Right hindlimb (tissue), 1 donor: ENCODE results near the gene TRAM2.

Experiments
- DNase-seq: peaks from one replicate; pipeline ENCODE4 v3.0.0-alpha.2; 2018

Gene TRAM2

DNA sequence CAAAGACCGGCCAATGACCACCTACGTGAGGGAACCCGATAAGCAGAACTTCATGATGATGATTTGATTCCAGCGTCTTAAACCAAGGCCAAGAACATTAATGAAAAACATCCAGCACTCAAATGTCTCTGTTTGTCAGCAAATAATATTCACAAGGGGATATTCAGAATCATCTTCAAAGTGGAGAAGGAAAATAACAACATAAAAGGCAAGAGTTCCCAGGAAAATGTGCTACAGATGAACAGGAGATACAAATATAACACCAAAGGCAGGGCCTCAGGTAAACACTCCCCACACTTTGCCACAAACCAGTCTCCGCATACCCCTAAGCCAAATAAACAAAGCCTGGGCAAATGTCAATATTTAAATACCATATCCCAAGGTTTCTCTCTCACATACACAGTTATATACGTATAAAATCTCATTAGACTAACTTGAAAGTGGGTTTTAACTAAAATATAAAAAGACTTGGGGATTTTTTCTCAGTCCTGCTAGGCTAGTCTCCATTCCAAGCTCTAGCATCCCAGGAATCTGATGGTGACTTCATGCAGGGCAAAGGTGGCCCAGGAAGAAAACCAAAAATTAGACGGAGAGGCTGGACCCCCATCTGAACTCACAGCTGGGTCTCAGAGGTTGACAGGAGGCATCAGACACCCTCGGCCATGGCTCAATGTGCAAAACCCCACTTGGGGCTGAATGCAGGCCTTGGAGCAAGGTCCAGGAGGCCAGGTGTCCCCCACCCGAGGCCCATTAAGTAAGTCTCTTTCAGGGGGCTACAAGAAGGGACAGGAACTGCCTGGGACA, 32.1 kb downstream of the TRAM2 start:
- no peak for DNase-seq

DNA sequence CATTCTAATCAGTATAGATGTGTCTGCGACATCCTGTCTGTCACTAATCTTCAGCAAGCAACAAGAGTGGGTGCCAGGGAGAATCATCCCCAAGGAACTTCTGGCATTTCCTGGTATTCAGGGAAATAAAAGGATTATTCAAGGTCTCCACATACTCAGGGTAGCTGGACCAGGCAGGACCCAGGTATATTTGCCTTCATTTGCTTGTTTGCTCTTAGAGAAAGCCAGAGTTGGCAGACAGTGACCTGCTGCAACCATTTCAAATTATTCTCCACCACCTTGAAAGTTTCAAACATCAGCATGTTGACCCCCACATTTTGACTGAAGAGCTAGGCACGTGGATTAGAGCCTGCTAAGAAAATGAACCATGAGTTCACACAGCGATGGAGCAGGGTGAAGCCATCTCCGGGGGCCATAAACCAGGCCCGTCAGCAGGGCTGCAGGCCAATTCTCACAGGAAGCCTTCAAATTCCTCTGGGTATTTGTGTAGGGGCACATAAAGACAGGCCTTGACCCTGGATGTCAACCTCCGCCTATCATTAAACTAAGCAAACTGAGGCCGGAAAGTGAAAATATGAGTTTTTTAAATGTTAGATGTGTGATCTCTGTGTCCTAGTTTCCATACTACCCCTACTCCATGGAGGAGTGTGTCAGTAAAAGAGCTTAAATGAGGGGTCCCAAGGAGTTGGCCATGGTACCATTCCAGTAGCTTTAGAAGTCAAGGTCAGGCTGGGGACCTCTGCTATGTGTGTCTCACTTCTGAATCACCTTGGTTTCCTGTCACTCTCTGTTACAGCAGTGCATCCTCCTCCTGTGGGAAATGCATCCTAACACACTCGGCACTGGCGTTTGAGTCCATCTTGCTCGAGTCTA, 32.9 kb downstream of the TRAM2 start:
- DNase-seq: no peak

DNA sequence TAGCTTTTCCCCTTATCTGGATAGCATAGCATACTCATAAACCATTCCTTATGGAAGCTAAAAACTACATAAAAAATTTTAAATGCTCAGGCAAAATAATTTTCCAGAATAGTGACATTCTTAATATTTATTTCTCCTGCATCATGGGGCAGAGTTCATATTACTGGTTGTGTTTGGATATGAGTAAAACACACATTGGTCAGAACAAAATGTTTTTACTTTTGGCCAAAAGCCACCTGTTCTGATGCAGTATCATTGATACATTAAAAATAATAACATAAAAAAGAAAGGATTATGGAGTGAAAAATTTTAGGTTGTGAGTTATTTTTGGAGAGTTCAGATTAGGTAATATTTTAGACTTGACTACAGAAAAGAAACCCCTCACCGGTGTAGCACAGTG, 33.6 kb downstream of the TRAM2 start:
- no peak for DNase-seq

DNA sequence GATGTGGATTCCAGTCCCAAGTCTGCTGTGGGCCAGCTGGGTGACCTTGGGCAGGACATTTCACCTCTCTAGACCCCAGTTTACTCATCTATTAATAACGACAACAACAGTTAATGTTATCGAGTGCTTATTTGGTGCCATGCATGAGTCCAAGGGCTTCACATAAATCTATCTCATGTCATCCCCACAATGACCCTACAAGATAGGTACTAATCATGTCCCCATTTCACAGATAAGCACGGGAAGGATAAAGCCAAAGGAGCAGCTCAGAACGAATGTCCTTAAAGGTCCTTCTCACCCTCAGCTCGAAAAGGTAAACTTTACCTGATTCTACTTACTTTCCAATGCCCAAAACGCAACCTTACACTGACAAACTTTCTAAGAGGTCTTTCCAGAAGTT, 35.7 kb downstream of the TRAM2 start:
- no peak for DNase-seq

DNA sequence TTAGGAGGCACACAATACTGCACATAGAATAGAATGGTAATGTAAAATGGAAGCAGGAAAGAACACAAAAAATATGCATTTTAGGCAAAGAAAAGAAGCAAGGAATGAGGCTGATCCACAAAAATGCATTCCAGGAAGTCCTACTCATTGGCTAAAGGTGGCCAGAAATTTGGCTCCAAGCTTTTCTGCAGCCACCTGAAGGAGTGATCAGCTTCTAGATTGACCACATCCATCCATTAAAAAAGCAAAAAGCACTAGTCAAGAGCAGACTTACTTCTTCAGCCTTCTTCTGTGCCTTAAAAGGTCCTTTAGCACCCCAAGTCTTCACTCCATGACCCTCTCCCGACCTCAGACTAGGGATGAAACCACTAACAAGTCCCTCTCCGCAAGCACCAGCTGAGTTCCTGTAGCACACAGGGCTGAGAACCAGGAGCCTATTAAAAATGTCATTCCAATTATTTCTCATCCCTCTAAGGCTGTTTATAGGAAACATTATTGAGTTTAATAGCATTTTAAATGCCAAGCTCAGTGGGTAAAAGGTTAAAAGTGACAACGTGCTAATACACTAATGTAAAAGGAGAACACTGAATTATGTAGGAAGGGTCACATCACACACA, 36.5 kb downstream of the TRAM2 start:
- no peak for DNase-seq

DNA sequence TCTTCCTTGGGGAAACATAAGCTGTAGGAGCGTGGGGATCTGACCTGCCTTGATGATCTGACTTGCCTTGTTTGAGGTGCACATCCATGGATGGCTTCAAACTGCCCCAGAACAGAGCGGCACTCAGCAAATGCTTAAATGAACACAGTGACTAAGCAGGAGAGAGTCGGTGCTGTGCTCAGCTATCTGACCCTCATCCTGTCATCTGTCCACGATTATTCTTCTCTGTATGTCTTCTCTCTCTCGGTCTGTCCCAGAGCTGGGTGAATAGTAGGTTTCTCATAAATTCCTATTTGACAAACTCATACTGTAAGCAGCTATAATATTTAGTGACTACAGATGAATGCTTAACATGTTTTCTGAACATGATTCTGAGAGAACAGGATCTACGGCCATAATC, 37.3 kb downstream of the TRAM2 start:
- no peak for DNase-seq

DNA sequence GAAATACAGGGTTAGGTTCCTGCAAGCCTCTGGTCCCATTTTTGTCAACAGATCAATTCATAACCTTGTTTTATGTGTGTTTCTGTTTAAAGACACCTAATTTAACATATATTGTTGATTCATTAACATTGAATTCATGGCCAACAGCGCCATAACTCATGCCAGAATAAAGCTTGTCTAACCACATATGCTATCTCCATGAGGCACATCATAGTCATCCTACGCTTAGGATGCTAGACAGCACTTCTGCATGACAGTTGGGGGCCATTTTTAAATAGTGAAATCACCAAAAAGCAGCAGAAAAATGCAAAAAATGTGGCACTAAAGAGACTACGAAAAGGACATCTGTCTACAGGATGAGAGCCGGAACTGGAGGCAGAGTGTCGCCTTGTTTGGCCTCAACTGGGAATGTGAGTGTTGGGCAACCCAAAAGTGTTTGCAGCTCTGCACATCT, 37.9 kb downstream of the TRAM2 start:
- no peak for DNase-seq

DNA sequence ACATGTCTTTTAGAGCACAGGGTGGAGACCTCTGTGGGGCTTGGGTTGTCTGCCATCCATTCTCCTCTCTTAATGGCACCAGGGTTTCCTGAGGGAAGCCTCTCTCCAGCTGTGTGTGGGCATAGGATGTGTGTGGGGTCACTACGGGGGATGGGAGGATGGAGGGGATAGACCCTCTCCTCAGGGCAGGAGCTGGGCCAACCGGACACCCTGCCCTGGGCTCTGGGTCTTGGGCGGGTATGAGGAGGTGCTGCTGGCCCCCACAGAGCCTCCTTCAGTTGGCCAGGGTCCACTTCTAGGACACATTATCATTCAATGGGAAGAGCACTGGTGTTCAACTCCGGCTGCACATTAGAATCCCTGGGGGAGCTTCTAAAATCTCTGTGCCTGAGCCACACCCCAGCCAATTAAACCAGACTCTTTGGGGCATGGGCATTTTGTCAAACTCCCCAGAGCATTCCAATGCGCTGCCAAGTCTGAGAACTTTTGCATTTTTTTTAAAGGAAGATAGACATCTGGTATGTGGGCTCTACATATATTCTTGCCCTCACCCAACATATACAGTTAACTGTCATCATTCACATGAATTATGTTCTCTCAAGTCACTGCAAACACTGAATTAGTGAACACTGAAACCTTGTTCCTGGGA, 38.5 kb downstream of the TRAM2 start:
- no peak for DNase-seq

DNA sequence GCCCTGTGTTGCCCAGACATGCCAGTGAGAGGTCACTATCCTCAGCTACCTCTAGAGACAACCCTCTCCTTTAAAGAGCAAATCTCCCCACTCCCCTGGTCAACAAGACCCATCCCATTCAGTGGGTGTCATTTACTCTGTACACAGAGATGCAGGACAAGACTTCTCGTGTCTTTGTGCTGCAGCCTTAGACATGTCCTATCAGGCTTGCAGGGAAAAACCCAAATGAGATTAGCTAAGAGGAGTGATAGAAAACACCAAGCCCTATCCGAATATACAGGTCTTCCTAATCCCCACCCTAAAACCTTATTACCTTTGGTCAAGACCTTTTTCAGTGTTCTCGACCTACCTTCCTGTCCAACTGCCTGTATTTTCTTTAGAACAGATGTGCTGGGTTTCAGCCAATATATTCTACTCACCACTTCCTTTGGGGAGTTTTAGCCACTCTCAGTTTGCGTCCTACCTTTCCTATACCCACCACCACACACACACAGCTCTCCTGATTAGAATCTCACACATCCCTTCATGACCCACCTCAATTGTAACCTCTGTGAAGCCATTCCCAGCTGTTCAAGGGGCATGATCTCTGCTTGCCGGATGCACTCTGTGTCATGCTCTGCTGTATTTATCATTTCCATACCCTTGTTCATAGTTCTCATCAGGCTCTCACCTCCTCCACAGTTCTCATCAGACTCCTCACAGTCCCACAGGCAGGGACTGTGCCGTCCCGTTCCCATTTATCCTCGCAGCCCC, 39.7 kb downstream of the TRAM2 start:
- DNase-seq: no peak

DNA sequence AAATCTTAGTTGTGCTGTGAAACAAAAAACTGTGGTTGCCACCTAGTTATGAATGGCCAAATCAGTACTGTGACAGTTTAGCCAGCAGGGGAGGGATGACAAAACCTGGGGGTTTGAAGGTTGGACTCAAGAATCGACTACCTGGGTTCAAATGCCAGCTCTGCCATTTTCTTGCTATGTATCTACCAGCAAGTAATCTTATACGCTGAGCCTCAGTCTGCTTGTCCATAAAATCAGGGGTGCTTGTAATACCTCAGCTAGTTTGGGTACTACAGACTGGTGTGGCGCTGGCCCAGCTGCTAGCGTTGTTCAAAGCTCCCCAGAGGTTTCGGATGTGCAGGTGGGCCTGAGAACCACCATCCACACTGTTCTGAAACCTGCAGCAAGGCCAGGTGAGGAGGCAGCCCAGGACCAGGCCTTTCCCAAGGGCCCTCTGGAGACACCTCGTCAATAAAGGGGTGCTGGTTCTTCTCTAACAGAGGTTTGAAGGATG, 40.4 kb downstream of the TRAM2 start:
- no peak for DNase-seq

DNA sequence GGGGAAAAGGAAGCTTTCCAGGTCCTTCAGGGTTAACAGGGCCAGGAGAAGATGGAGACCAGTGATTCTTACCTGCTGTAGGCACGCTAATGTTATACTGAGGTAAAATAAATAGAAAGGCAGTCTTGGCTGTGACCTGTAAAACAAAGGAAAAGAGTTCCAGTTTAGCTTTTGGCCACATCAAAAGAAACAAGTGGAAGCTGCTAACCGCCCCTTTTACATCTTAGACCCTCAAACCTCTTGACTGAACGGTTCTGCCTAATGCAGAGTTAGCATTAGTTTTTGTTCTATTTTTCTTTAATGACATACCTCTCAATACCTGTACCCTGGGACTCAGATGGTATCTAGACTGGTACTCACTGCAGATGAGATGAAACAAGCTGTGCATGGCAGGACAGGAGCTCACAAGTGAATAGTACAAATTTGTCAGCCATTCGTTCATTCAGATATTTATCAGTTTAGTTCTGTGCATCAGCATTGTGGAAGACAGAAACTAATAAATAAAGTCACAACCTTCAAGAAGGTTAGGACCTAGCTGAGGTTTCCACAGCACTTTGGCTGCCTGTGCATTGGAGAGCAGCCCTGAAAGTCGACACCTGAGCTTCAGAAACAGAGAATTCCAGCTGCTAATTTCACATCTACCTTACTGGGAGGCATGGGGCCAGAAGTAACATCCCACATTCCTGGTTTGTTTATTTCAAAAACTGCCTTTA, 41.0 kb downstream of the TRAM2 start:
- DNase-seq: no peak

DNA sequence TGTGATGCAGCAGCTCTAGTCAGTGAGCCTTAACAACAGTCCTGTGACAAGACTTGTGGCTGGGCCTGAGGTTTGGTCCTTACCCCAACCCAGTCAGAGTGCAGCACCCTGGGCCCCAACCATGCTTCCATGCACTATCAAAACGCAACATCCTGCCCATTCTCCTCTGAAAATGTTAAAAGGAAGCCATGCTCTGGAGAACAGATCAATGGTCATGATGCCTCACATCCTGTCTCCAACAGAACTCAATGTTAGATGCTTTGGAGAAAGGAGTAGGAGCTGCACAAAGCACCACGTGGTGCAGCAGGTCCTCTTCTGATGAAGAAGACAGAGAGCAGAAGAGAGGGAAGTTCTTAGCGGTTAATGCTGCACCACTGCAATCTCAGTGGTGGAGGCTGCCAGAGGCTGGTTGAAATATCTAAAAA, 41.9 kb downstream of the TRAM2 start:
- DNase-seq: no peak

DNA sequence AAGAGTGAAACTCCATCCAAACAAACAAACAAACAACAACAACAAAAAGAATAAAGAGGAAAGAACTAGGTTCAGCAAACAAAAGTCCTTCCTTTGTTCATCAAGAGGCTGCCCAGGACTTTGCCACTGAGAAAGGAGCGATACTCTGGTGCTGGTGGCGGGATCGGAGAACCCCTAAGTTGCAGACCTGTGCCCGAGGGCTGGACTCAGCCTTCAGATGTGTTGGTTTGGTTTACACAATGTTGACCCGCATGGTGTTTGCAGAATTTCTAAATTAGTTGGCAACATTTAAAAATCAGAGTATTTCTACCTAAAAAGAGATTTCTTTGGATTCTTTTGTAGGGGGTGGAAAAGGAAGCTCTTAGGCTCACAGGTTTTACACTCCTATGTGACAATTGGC, 42.5 kb downstream of the TRAM2 start:
- DNase-seq: no peak

DNA sequence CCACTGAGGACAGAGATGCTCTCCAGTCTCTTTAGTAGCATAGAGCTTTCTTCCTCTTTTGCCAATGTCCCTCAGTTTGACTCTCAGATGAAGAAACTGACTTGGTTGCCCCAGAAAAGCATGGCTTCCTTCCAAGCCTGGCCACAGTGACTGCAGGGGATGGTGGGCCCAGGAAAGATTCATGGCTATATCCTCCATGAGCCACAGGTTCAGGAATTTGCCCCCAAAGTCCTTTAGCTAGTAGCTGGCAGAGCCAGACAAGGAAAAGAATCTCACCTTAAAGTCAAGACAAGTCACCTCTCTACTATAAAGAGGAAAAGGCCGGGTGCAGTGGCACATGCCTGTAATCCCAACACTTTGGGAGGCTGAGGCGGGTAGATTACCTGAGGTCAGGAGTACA, 43.4 kb downstream of the TRAM2 start:
- DNase-seq: no peak

DNA sequence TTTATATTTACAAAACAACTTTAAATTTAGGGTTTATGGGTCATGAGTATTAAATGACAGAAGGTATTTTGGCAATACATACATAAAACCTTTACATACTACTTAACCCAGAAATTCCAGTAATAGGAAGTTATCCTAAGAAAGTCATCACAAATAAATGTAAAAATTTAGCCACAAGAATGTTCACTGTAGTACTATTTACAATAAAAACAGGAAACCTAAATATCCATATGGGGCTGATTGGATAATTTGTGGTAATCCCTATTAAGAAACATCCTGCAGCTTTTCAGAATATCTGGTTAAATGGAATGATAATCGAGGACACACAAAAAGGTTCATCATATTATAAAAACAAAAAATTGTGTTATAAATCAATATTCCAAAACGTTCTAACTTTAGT, 44.4 kb downstream of the TRAM2 start:
- DNase-seq: no peak

DNA sequence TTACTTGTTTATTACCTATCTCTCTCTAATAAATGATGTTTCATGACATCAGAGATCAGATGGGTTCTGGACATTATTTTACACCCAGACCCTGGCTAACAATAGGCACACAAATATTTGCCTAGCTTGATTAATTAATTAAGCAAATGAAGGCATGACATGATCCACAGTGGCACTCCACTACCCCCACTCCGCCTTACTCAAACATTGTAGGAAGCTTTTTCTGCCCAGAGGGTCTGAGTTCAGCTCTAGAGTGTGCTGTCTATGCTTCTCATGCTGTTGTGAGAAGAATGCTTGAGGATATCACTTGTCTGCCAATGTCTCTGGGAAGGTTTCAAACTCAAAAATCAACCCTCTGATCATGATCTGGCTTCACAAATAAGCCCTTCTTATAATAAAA, 45.0 kb downstream of the TRAM2 start:
- DNase-seq: no peak

DNA sequence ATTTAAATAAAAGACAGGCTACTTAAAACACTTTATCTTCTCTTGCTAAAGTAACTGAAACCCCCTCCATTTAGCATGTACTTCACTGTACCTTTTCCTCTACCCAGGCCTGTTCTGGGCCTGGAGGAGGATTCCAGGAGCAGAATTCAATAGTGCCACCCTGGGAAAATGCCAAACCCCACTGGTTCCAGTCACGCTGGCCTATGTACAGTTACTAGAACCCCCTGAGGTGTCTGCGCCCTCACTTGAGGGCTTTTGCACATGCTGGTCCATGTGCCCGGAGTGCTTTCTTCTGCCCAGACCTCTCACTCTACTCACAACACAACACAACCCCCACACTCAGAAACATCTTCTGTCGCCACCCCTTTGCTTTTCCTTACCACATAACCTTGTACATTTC, 45.5 kb downstream of the TRAM2 start:
- DNase-seq: no peak

DNA sequence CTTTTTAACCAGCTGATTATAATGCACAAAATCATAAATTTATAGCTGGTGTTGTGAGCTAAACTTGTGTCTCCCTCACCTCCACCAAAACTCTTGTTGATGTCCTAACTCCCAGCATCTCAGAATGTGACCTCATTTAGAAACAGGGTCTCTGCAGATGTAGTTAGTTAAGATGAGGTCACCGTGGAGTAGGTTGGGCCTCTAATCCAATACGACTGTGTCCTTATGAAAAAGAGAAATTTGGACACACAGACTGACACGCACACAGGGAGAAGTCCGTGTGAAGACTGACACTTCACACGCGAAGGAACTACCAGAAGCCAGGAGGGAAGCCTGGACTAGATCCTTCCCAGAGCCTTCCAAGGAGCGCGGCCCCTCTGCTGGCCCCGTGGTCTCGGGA, 46.5 kb downstream of the TRAM2 start:
- no peak for DNase-seq

DNA sequence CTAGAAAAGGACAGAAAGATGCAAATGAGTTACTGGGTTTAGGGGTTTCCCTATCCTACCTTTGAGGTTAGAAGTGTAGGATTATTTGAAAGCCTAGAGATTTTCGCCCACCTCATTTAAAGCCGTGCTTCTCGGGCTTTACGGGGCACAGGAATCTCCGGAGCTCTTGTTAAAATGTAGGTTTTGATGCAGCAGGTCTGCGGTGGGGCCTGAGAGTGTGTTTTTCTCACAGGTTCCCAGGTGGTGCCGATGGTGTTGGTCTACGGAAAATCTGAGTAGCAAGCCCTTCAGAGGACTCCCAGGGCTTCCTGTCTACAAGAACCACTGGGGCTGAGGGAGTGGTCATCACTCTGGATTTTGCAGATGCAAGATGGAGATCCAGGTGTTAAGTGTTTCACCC, 47.5 kb downstream of the TRAM2 start:
- no peak for DNase-seq

DNA sequence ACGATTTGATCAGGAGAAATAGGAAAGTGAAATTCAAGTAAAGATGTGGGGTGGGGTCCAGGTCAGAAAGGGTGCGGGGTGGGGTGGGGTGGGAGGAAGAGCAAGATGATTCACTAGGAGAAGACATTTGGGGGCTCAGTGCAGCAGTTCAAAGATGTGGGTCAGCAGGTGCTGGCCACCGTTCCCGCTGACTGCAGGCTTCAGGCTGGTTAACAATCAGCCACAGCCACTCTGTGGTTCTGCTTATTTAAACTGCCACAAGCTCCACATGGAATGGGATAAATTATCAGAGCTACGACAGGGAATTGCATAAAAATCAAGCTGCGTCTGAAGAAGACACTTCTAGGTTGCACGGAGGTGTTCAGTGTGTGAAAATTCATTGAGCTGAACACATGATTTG, 49.4 kb downstream of the TRAM2 start:
- no peak for DNase-seq

DNA sequence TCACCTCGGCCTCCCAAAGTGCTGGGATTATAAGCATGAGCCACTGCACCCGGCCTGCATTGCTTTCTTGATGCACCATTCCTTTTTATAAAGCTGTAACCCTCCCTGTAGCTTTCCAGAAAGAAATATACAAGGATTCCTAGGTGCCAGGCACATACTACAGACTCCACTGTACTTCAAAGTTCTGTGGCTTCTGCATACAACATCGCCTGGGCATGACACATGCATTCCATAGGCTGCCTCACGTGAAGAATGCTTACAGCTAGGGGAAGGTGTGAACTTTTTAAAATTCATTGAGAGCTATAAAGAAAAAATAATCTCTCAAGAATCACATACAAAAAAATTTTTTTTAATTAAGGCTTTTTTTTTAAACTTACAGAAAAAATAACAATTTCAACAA, 50.2 kb downstream of the TRAM2 start:
- DNase-seq: no peak

DNA sequence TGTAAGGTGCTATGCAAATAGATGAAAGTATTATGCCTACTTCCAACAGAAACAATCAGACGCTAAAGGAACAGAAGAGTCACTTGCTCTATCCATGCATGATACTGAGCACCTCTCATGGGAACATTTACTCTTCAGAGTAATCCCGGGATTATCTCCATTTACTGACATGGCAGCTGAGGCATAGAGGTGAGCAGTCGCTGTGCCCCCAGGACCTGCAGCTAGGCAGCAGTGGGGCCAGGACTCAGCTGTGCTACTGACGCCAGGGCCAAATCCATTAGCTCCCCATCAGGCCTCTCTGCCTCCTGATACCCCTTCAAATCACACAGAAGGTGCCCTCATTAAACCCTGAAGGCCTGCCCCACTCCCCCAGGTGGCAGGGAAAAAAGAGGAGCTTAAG, 51.9 kb downstream of the TRAM2 start:
- no peak for DNase-seq
